Stimulated activated memory B cell treated with anti-CD40 and anti-IgM and Interleukin-4, amounts not matched to agents 10 μg/mL and 1 μg/mL and 100 μg/mL, for 72 hours (primary cell): ENCODE results near the gene KDM2B.

Experiments
- ATAC-seq: fragments of 150-1000 bp; cut with Tn5 transposase; 2 replicates; pipeline ENCODE4 v1.10.0; 2021
- H3K27ac Mint-ChIP-seq: one replicate; pipeline ENCODE4 v1.8.0; 2022; ENCODE audit warnings: mild to moderate bottlenecking, mixed read lengths
- H3K27me3 Mint-ChIP-seq: one replicate; pipeline ENCODE4 v1.8.0; 2022; ENCODE audit warnings: mixed read lengths
- H3K36me3 Mint-ChIP-seq: one replicate; pipeline ENCODE4 v1.8.0; 2022; ENCODE audit warnings: mixed read lengths
- H3K4me1 Mint-ChIP-seq: one replicate; pipeline ENCODE4 v1.8.0; 2022; ENCODE audit warnings: mixed read lengths
- H3K4me3 Mint-ChIP-seq: one replicate; pipeline ENCODE4 v1.8.0; 2022; ENCODE audit warnings: mild to moderate bottlenecking, moderate library complexity, mixed read lengths
- H3K9me3 Mint-ChIP-seq: one replicate; pipeline ENCODE4 v1.8.0; 2022; ENCODE audit warnings: mixed read lengths

The KDM2B gene

DNA sequence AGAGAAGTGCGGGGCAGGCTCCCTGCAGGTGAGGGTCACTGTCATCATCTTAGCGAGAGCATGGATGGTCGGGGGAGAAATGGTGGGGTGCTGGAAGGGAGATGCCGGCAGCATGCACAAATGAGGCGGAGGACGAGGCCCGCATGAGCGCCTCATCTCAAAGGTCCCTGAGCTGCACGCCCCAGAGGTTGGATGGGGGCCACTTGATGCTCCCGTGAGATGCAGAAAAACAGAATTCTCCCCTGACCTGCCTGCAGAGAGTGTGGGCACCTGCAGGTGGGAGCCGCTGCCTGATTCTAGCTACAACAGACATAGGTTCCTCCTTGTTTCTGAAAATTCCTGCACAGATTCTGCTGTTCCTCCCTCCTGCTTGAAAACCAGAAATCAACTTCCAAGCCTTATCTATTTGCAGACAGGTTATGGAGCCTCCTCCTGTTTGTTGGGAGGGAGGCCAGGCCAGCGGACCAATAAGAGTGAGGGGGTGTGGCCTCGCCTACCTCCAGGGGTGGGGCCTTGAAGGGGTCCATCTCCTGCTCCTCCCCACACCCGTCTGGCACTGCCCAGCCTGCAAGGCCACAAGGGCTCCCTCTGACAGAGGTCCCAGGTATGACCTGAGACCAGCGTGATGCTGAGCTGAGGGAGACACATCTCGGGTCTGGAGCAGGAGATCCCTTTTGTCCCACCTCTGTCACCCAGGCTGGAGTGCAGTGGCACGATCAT lies 67.2 kb downstream of the KDM2B start:
- Mint-ChIP-seq H3K36me3 (peaks cover 45% of the 10 kb centered on the region), H3K27me3 (no peaks in the 10 kb centered on the region), H3K27ac (peak overlapping the region; percentile 88), H3K4me3 (peak overlapping the region; percentile 70), H3K9me3 (no peaks in the 10 kb centered on the region), H3K4me1 (peaks cover 31% of the 10 kb centered on the region)
- ATAC-seq = peak; percentile 89

DNA sequence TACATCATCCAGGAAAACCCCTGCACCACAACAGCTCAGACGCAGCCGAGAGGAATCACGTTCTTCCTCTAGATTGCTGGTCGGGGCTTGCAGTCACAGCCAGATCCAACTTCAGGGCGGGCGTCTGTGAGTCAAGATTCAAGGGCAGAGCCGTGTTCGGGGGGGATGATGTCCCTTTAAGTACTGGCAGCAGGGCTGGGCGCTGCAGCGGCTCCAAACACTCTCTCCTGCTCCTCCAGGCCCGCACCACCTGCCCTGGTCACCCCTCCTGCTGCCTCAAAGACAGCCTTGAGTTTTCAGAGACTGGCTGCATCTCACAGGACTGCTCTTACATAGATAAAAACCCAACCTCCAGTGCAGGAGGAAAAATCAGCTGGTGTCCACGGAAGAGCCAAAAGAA lies 68.3 kb downstream of the KDM2B start:
- Mint-ChIP-seq H3K4me1 (peaks cover 32% of the 10 kb centered on the region), H3K36me3 (peaks cover 52% of the 10 kb centered on the region), H3K9me3 (no peaks in the 10 kb centered on the region), H3K4me3 (no peak overlapping the region), H3K27me3 (no peaks in the 10 kb centered on the region), H3K27ac (peak overlapping the region; percentile 88)
- ATAC-seq = no peak

DNA sequence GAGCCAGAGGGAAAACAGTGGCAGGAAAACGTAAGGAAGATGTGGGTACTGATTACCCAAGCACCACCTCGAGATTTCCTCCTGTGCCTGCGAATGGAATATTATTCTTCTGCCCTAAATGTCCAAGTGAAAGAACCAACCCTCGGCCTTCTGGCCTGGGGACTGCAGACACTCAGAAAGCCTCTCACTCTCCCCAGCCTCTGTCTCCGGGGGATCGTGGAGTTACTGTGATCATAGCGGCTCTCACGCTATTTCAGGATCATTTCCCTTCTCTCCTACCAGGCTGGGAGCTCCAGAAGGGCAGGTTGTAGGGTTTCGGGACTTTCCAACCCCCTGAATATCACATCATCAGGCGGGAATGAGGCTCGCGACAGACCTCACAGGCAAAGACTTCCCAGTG lies 68.9 kb downstream of the KDM2B start:
- H3K9me3 Mint-ChIP-seq = no peaks in the 10 kb centered on the region
- no peak for ATAC-seq
- peaks cover 56% of the 10 kb centered on the region for H3K36me3 Mint-ChIP-seq
- H3K27ac Mint-ChIP-seq = no peak overlapping the region
- no peaks in the 10 kb centered on the region for H3K27me3 Mint-ChIP-seq
- peaks cover 37% of the 10 kb centered on the region for H3K4me1 Mint-ChIP-seq
- no peak overlapping the region for H3K4me3 Mint-ChIP-seq

DNA sequence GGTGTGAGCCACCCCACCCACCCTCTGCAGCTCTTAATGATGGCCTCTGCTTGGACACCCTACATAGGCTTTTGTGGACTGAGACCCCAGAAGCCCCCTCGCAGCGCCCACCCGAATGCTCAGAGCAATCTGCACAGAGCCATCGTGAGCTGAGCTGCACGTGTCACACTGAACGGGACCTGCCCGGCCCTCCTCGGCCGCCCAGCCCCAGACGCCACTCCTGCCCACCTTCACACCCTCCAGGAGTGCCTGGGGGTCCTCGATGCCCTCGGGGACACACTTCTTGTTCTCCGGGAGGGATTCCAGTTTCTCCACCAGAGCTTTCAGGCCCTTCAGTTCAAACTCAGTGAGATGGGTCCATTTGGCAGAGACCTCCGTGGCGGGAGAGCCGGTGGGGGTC lies 71.5 kb downstream of the KDM2B start:
- Mint-ChIP-seq H3K36me3 (peaks cover 55% of the 10 kb centered on the region), H3K27me3 (no peaks in the 10 kb centered on the region), H3K27ac (no peak overlapping the region), H3K4me1 (peaks cover 26% of the 10 kb centered on the region), H3K4me3 (no peak overlapping the region), H3K9me3 (no peaks in the 10 kb centered on the region)
- no peak for ATAC-seq

DNA sequence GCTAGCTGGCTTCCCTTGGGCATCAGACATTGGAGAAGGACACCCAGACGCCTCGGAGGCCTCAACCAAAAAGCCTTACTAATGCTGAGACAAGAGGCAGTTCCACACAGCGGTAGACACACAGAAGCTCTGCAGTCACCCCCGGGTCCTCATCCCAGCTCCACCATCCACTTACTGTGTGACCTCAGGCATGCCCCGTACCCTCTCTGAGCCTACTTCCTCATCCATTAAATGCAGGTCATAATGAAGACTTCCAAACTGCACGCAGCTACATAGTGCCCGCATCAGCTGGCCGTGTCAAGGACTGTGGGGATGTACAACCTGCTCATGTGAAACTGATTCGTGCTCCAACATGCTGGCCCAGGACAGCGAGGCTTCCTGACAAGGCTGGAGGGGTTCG lies 72.3 kb downstream of the KDM2B start:
- H3K27me3 Mint-ChIP-seq = no peaks in the 10 kb centered on the region
- no peak overlapping the region for H3K4me3 Mint-ChIP-seq
- peaks cover 63% of the 10 kb centered on the region for H3K36me3 Mint-ChIP-seq
- H3K9me3 Mint-ChIP-seq = no peaks in the 10 kb centered on the region
- peaks cover 25% of the 10 kb centered on the region for H3K4me1 Mint-ChIP-seq
- no peak overlapping the region for H3K27ac Mint-ChIP-seq
- ATAC-seq = no peak

DNA sequence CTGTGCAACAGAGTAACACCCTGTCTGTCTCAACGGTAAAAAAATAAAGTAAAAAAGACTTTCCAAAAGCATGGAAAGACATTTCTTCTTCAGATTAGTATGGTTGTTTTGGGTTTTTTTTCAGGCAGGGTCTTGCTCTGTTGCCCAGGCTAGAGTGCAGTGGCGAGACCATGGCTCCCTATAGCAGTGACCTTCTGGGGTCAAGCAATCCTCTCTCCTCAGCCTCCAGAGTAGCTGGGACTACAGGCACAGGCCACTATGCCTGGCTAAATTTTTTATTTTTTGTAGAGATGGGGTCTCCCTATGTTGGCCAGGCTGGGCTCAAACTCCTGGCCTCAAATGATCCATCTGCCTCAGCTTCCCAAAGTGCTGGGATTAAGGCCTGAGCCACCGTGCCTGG lies 72.8 kb downstream of the KDM2B start:
- H3K27ac Mint-ChIP-seq = no peak overlapping the region
- ATAC-seq = no peak

DNA sequence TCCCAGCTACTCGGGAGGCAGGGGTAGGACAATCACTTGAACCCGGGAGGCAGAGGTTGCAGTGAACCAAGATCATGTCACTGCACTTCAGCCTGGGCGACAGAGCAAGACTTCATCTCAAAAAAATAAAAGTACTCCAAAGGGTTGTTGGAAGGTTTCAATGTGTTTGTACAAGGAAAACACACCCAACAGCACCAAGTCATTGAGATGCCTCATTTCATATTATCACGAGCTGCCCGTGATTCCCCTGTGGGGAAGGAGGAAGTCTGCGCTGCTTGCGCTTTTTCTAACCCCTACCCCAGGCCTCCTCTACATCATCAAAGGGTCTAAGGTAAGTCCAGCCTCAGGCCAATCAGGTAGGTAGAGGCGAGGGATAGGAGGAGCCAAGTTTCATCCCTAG lies 73.6 kb downstream of the KDM2B start:
- no peak for ATAC-seq
- H3K27ac Mint-ChIP-seq = no peak overlapping the region
- H3K4me3 Mint-ChIP-seq = no peak overlapping the region
- H3K9me3 Mint-ChIP-seq = no peaks in the 10 kb centered on the region
- H3K27me3 Mint-ChIP-seq = no peaks in the 10 kb centered on the region
- H3K36me3 Mint-ChIP-seq = peaks cover 56% of the 10 kb centered on the region
- peaks cover 18% of the 10 kb centered on the region for H3K4me1 Mint-ChIP-seq

More for the DNA sequence above, 72.8 kb downstream of the KDM2B start:
- no peaks in the 10 kb centered on the region for H3K9me3 Mint-ChIP-seq
- peaks cover 23% of the 10 kb centered on the region for H3K4me1 Mint-ChIP-seq
- peaks cover 62% of the 10 kb centered on the region for H3K36me3 Mint-ChIP-seq
- no peak overlapping the region for H3K4me3 Mint-ChIP-seq
- no peaks in the 10 kb centered on the region for H3K27me3 Mint-ChIP-seq

DNA sequence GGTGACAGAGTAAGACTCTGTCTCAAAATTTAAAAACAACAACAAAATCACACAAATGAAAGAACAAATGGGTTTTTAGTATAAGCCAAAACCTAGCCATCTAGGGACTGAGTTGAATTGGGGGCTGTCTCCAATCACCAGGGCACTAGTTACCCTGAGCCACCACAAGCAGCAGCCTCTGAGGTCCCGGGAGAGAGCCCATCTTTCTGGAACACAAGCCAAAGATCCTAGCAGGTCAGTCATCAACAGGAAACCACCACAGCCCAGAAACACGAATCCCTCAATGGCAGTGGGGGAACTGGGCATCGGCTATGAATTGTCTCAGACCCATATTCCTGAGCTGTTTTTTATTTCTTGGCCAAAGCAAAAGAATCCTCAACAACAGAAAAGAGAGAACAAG lies 75.3 kb downstream of the KDM2B start:
- Mint-ChIP-seq H3K36me3 (peaks cover 47% of the 10 kb centered on the region), H3K27ac (no peak overlapping the region), H3K27me3 (no peaks in the 10 kb centered on the region), H3K9me3 (no peaks in the 10 kb centered on the region), H3K4me1 (peaks cover 20% of the 10 kb centered on the region), H3K4me3 (no peak overlapping the region)
- ATAC-seq = no peak

DNA sequence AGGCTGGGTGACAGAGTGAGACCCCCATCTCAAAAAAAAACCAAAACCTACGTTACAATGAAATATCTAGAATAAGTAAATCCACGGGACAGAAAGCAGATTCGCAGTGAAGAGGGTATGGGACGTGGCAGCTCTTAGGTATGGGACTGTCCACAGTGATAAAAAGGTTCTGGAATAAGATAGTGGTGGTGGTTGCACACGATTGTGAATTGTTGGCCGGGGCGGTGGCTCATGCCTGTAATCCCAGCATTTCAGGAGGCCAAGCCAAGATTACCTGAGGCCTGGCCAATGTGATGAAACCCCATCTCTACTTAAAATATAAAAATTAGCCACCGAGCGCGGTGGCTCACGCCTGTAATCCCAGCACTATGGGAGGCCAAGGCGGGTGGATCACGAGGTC lies 76.3 kb downstream of the KDM2B start:
- Mint-ChIP-seq H3K27ac (peak overlapping the region; percentile 23), H3K36me3 (peaks cover 46% of the 10 kb centered on the region), H3K27me3 (no peaks in the 10 kb centered on the region), H3K4me1 (peaks cover 30% of the 10 kb centered on the region), H3K4me3 (no peak overlapping the region), H3K9me3 (no peaks in the 10 kb centered on the region)
- ATAC-seq = no peak

DNA sequence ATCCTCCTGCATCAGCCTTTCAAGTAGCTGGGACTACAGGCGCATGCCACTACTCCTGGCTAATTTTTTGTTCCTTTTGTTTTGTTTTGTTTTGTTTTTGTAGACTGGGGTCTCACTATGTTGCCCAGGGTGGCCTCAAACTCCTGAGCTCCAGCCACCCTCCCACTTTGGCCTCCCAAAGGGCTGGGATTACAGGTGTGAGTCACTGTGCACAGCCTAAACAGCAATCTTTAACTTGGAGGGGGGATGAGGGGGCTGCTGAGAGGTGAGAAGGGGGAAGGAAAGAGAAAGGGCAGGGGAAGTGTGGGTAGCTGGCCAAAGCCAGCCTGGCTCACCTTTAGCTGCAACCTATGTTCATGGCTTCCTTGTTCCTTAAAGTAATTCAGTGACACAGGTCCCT lies 77.4 kb downstream of the KDM2B start:
- Mint-ChIP-seq H3K27me3 (no peaks in the 10 kb centered on the region), H3K27ac (peak overlapping the region; percentile 23), H3K4me3 (no peak overlapping the region), H3K4me1 (peaks cover 30% of the 10 kb centered on the region), H3K36me3 (peaks cover 39% of the 10 kb centered on the region), H3K9me3 (no peaks in the 10 kb centered on the region)
- ATAC-seq = no peak

DNA sequence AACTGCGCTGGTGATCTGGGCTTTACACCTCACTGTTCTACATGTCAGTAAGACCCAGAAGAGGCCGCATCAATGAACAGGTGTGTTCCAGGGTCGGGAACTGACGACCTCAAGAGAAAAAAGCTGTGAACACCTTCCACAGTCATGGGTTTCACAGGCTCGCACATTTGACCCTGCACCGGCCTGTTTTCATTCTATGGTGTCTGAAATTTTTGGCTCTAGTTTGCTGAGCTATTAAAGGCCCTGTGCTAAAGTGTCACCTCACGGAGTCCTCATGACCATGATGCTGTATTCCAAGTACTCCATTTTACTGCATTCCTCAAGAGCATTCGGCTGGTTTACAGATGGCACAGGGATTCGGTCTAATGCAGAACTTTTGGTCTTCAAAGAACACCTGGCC lies 78.9 kb downstream of the KDM2B start:
- H3K27me3 Mint-ChIP-seq = no peaks in the 10 kb centered on the region
- ATAC-seq = no peak
- H3K27ac Mint-ChIP-seq = no peak overlapping the region
- H3K4me3 Mint-ChIP-seq = no peak overlapping the region
- H3K4me1 Mint-ChIP-seq = peaks cover 27% of the 10 kb centered on the region
- peaks cover 30% of the 10 kb centered on the region for H3K36me3 Mint-ChIP-seq
- H3K9me3 Mint-ChIP-seq = no peaks in the 10 kb centered on the region

DNA sequence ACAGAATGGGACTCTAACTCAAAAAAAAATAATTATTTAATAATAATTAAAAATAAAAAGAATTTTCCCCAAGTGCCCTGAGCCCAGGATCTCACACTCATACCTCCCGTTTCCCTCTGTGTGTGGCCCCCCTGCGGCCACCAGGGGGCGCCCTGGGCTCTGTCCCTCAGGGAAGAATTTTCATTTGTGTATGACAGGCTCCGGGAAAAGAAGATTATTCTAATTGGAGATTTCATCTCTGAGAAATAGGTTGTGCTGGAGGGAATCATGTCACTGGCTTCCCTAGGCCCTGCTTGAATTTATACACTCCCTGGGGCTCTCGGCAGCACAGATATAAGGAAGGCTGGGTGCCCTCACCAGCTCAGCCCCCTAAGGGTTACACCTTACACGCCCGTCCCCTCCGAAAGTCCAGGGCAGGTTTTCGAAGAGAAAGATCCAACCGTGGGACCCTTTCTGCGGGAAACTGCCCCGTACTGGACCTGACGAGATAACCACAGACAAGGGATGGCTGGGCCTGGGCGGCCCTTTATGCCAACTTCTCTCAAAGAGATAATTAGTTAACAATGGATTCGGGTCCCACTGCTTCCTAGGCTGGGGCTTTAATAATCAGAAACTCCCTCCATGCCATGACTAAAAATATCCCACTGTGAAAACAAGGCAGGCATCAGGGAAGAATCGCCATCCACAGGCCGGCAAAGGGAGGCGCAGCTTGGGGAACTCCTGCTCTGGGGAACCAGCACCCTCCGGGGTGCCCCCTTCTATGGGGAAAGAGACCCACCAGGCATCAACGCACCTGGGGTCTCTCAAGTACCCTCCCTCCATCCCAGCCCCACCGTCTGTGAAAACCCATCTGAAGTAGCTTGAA lies 80.7 kb downstream of the KDM2B start:
- Mint-ChIP-seq H3K4me1 (peaks cover 30% of the 10 kb centered on the region), H3K27ac (no peak overlapping the region), H3K27me3 (no peaks in the 10 kb centered on the region), H3K9me3 (no peaks in the 10 kb centered on the region), H3K4me3 (no peak overlapping the region), H3K36me3 (peaks cover 28% of the 10 kb centered on the region)
- peak; percentile 78 for ATAC-seq

DNA sequence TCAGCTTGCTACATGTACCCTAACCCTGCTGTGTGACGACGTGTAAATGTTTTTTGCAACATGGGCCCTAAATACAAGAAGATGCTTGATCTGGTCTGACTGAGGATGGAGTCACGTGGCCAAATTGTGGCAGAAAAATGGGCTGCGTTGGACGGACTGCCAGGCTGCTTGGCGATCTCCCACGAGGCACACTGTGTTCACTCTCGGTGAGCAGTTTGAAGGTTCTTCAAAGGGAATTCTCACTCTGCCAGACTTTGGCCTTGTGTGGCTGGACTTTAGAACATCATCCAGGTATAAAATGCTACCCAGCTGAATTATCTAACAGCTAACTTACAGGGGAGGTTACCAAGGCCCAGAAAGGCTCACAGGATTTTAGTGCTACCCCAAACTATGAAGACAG lies 85.1 kb downstream of the KDM2B start:
- ATAC-seq = no peak
- no peaks in the 10 kb centered on the region for H3K27me3 Mint-ChIP-seq
- peaks cover 44% of the 10 kb centered on the region for H3K36me3 Mint-ChIP-seq
- H3K9me3 Mint-ChIP-seq = no peaks in the 10 kb centered on the region
- no peak overlapping the region for H3K27ac Mint-ChIP-seq
- no peak overlapping the region for H3K4me3 Mint-ChIP-seq
- H3K4me1 Mint-ChIP-seq = peaks cover 43% of the 10 kb centered on the region

DNA sequence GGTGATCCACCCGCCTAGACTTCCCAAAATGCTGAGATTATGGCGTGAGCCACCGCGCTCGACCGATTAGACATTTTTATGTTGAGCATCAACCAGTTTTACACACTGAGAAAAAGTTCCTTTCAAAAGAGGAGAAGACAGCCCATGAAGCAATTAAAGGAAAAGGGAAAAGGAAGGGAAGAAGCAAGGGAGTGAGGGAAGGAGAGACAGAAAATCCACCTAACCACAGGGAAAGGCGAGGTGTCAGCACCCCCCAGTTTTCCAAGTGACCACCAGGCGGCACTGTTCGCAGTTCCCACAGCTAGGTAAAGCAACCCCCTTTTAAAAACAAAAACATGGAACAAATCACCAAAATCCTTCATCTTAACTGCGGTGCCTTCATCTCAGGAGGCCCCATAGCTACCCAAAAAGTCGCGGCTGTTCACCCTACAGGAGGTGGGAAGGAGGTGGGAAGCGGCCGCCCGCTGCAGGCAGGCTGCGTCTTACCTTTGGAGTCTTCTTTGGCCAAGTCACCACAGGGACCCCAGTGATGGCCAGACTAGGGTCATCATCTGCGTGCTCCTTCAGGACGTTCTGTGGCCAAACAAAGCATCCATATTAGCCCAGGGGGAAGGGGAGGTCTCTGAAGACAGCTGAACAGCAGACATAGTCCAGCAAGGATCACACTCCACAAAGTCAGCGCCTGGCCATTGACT lies 86.6 kb downstream of the KDM2B start:
- H3K27me3 Mint-ChIP-seq = no peaks in the 10 kb centered on the region
- no peak overlapping the region for H3K27ac Mint-ChIP-seq
- ATAC-seq = peak; percentile 48
- H3K4me1 Mint-ChIP-seq = peaks cover 37% of the 10 kb centered on the region
- no peaks in the 10 kb centered on the region for H3K9me3 Mint-ChIP-seq
- H3K4me3 Mint-ChIP-seq = no peak overlapping the region
- peaks cover 50% of the 10 kb centered on the region for H3K36me3 Mint-ChIP-seq

DNA sequence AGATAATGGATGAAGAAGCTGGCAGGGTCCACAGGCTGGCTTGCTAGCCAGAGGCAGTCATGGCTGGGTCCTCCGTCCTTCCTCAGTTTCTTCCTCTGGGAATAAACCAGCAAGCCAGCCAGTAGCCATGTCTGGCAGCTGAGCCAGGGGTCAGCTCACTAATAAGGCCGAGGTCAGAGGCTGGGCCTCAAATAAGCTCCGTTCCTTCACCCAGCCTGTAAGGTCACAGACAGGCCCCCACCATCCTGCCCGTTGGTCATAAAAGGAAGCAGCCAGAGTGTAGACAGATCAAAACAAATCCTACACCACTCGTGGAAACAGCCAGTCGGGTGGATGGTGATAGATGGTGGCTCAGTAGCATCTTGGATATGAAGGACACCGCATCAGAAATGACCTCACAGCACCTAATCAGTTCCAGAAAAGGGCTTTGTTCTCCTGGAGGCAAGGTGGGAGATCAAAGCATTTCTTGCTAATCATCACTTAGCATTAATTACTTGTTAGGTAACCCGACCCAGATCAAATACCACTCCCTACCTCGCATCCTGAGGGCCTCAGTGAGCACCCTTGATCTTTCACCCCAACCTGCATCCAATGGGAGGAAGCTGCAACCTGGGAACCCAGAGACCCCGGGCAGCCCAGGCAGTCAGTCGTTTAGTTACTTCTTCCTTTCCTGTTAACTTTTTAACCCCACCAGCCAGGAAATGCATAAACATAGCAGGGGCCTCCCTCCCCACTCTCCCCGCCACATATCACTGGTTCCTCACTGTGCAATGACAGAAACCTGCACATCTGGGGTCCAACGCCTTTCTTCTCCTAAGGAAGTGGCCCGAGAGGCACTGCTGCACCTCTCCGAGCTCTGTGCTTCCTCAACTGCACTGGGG lies 90.2 kb downstream of the KDM2B start:
- Mint-ChIP-seq H3K9me3 (no peaks in the 10 kb centered on the region), H3K27me3 (no peaks in the 10 kb centered on the region), H3K27ac (peak overlapping the region; percentile 75), H3K36me3 (peaks cover 58% of the 10 kb centered on the region), H3K4me1 (peaks cover 31% of the 10 kb centered on the region), H3K4me3 (no peak overlapping the region)
- ATAC-seq = peak; percentile 55
